A673 (cell line): ENCODE data around the gene PELI2. TPM values are rescaled to one million over a fixed set of nuclear protein-coding genes. Genes with fewer than 3 reads are reported as not detected.
A peak's percentile ranks its signal among the peaks of the same experiment; 100 is the strongest.

Source experiments
- BruUV-seq: library from RNA; stranded (reverse); fragments of 400-500 nt; replicated peaks from 2 replicates; lab custom pipeline; 2021; lab: Mats Ljungman, UMichigan
- CTCF ChIA-PET: fragments of 300-600 bp; sonication (Branson Sonifier 250); formaldehyde crosslinking; loops from one replicate; lab custom pipeline; 2022; ENCODE audit warnings: antibody characterized with exemption; lab: Charles Lee
- POLR2A ChIA-PET: fragments of 300-600 bp; sonication (Branson Sonifier 250); formaldehyde crosslinking; loops from one replicate; lab custom pipeline; 2022; ENCODE audit warnings: antibody characterized with exemption; ENCODE audit not compliant: low non-redundant PET; lab: Charles Lee
- DNase-seq: peaks from one replicate; pipeline ENCODE4 v3.0.0-alpha.2; 2015; ENCODE audit warnings: low spot score
- H3K27ac ChIP-seq: fragments of 200-600 bp; sonication (generic); 2 replicates; pipeline ENCODE4 v1.5.1; 2016; ENCODE audit warnings: mixed run types, low read depth, mild to moderate bottlenecking, mixed read lengths, antibody characterized with exemption, low read length; ENCODE audit not compliant: poor library complexity, severe bottlenecking
- H3K27me3 ChIP-seq: fragments of 200-600 bp; sonication (generic); replicated peaks from 2 replicates; pipeline ENCODE4 v1.6.1; 2017; ENCODE audit warnings: mixed run types, low read depth, mild to moderate bottlenecking, mixed read lengths, antibody characterized with exemption, low read length; ENCODE audit not compliant: insufficient read depth, poor library complexity
- H3K36me3 ChIP-seq: fragments of 200-600 bp; sonication (generic); 2 replicates; pipeline ENCODE4 v1.6.1; 2016; ENCODE audit warnings: mixed run types, mild to moderate bottlenecking, mixed read lengths, antibody characterized with exemption, low read length; ENCODE audit not compliant: insufficient read depth, poor library complexity, severe bottlenecking
- H3K4me1 ChIP-seq: fragments of 200-600 bp; sonication (generic); 2 replicates; pipeline ENCODE4 v1.6.1; 2017; ENCODE audit warnings: mixed run types, mild to moderate bottlenecking, mixed read lengths, antibody characterized with exemption, low read length; ENCODE audit not compliant: insufficient read depth, poor library complexity, severe bottlenecking
- H3K4me3 ChIP-seq: fragments of 200-600 bp; sonication (generic); 2 replicates; pipeline ENCODE4 v1.5.1; 2016; ENCODE audit warnings: low read depth, mixed run types, mild to moderate bottlenecking, mixed read lengths, low read length; ENCODE audit not compliant: poor library complexity, severe bottlenecking
- H3K9me3 ChIP-seq: fragments of 200-600 bp; sonication (generic); 2 replicates; pipeline ENCODE4 v1.6.1; 2016; ENCODE audit warnings: mixed run types, low read depth, mild to moderate bottlenecking, mixed read lengths, antibody characterized with exemption, low read length; ENCODE audit not compliant: poor library complexity, severe bottlenecking
- CTCF ChIP-seq: fragments of 300-800, 200-600 bp; sonication (generic); conservative IDR thresholded peaks from 2 replicates; pipeline ENCODE4 v1.5.1; 2017; ENCODE audit warnings: low read depth, mild to moderate bottlenecking, antibody characterized with exemption, low read length, moderate library complexity, mixed read lengths
- EZH2 ChIP-seq: fragments of 200-600 bp; sonication (generic); IDR thresholded peaks from 2 replicates; pipeline ENCODE4 v1.6.1; 2017; ENCODE audit warnings: borderline replicate concordance, low read depth, mild to moderate bottlenecking, mixed read lengths, antibody characterized with exemption, low read length; ENCODE audit not compliant: poor library complexity, severe bottlenecking
- intact Hi-C: fragments of 100-400 bp; cut with micrococcal nuclease; formaldehyde crosslinking; loops from one replicate; pipeline ENCODE4 v1.10.0; 2022; ENCODE audit not compliant: unreplicated experiment
- total RNA-seq: library from RNA; stranded (reverse); gene quantifications from 2 replicates; pipeline ENCODE4 v1.2.3, GENCODE V29; 2021

The PELI2 gene
- total RNA-seq, 1 experiment from 2014 or later = 5.5 TPM

- peak; percentile 83 for DNase-seq
- intact Hi-C loops = no loop called here
- CTCF ChIA-PET = no interaction called here
Observed at GRCh38 chr14:56271970-56272369, 153.8 kb downstream of the PELI2 start.

GRCh38 chr14:56273155-56273554 lies 154.9 kb downstream of the PELI2 start:
- Histone ChIP-seq H3K27me3 (no peaks in the 10 kb centered on the region), H3K27ac (no peak overlapping the region), H3K4me3 (no peak overlapping the region), H3K36me3 (no peaks in the 10 kb centered on the region), H3K9me3 (no peaks in the 10 kb centered on the region), H3K4me1 (peaks cover 10% of the 10 kb centered on the region)
- DNase-seq = no peak
- POLR2A ChIA-PET = no interaction called here
- intact Hi-C loops = no loop called here
- BruUV-seq = no TSS peak
- CTCF ChIA-PET = no interaction called here
- TF ChIP-seq CTCF (no peak), EZH2 (no peak)

More at GRCh38 chr14:56271970-56272369, 153.8 kb downstream of the PELI2 start:
- Histone ChIP-seq H3K27me3 (no peaks in the 10 kb centered on the region), H3K27ac (no peak overlapping the region), H3K36me3 (no peaks in the 10 kb centered on the region), H3K4me3 (no peak overlapping the region), H3K9me3 (no peaks in the 10 kb centered on the region), H3K4me1 (peaks cover 10% of the 10 kb centered on the region)
- BruUV-seq = no TSS peak
- no peak for TF ChIP-seq EZH2
- TF ChIP-seq CTCF = no peak
- POLR2A ChIA-PET = no interaction called here

- BruUV-seq = no TSS peak
- intact Hi-C loops = no loop called here
- no peak overlapping the region for H3K27ac ChIP-seq
- peaks cover 10% of the 10 kb centered on the region for H3K4me1 ChIP-seq
- POLR2A ChIA-PET = no interaction called here
- no peaks in the 10 kb centered on the region for H3K9me3 ChIP-seq
- H3K27me3 ChIP-seq = no peaks in the 10 kb centered on the region
- CTCF ChIA-PET = no interaction called here
- no peak overlapping the region for H3K4me3 ChIP-seq
- DNase-seq = no peak
- no peaks in the 10 kb centered on the region for H3K36me3 ChIP-seq
- TF ChIP-seq CTCF = no peak
- no peak for TF ChIP-seq EZH2
Observed at GRCh38 chr14:56273951-56274350, 155.7 kb downstream of the PELI2 start.
